ENCODE results near the gene CHPT1.
"Not testable (repeated sequence)": the region's sequence is repeated elsewhere in the genome, so short reads cannot be mapped to it uniquely, and the experiment has no call there.

The CHPT1 gene

GRCh38 chr12:101653503-101653902 lies 43.9 kb upstream of the CHPT1 start:
- no peak overlapping the region for H3K4me3 ChIP-seq (replicated peaks; ENCODE audit: low read depth, low read length)
- TF ChIP-seq CTCF (IDR thresholded peaks at IDR 0.05; ENCODE audit: insufficient read depth, low read length, poor library complexity, severe bottlenecking), result no peak
- H3K27me3 ChIP-seq (replicated peaks; ENCODE audit: control insufficient read depth, insufficient read depth, low read length), result no peaks in the 10 kb centered on the region
- H3K36me3 ChIP-seq (ENCODE audit: control insufficient read depth, insufficient read depth, low read length), result no peaks in the 10 kb centered on the region
- no peak for DNase-seq (ENCODE audit: extremely low read depth, insufficient read length)

GRCh38 chr12:101654442-101654841 lies 43.0 kb upstream of the CHPT1 start:
- DNase-seq (ENCODE audit: extremely low read depth, insufficient read length), result no peak
- no peak for TF ChIP-seq CTCF (IDR thresholded peaks at IDR 0.05; ENCODE audit: insufficient read depth, low read length, poor library complexity, severe bottlenecking)
- Histone ChIP-seq H3K27me3 (replicated peaks; ENCODE audit: control insufficient read depth, insufficient read depth, low read length) (no peaks in the 10 kb centered on the region), H3K4me3 (replicated peaks; ENCODE audit: low read depth, low read length) (no peak overlapping the region), H3K36me3 (ENCODE audit: control insufficient read depth, insufficient read depth, low read length) (no peaks in the 10 kb centered on the region)

GRCh38 chr12:101655393-101655792 lies 42.0 kb upstream of the CHPT1 start:
- TF ChIP-seq CTCF (IDR thresholded peaks at IDR 0.05; ENCODE audit: insufficient read depth, low read length, poor library complexity, severe bottlenecking), result no peak

GRCh38 chr12:101660662-101661061 lies 36.8 kb upstream of the CHPT1 start:
- not testable (repeated sequence) for H3K27me3 ChIP-seq (replicated peaks; ENCODE audit: control insufficient read depth, insufficient read depth, low read length); H3K4me3 ChIP-seq (replicated peaks; ENCODE audit: low read depth, low read length); H3K36me3 ChIP-seq (ENCODE audit: control insufficient read depth, insufficient read depth, low read length); DNase-seq (ENCODE audit: extremely low read depth, insufficient read length)

More at GRCh38 chr12:101655393-101655792, 42.0 kb upstream of the CHPT1 start:
- H3K27me3 ChIP-seq (replicated peaks; ENCODE audit: control insufficient read depth, insufficient read depth, low read length), result no peaks in the 10 kb centered on the region
- no peak overlapping the region for H3K4me3 ChIP-seq (replicated peaks; ENCODE audit: low read depth, low read length)
- no peaks in the 10 kb centered on the region for H3K36me3 ChIP-seq (ENCODE audit: control insufficient read depth, insufficient read depth, low read length)
- no peak for DNase-seq (ENCODE audit: extremely low read depth, insufficient read length)

- no peak for DNase-seq (ENCODE audit: extremely low read depth, insufficient read length)
- Histone ChIP-seq H3K36me3 (ENCODE audit: control insufficient read depth, insufficient read depth, low read length) (no peaks in the 10 kb centered on the region), H3K27me3 (replicated peaks; ENCODE audit: control insufficient read depth, insufficient read depth, low read length) (no peaks in the 10 kb centered on the region), H3K4me3 (replicated peaks; ENCODE audit: low read depth, low read length) (no peak overlapping the region)
- TF ChIP-seq CTCF (IDR thresholded peaks at IDR 0.05; ENCODE audit: insufficient read depth, low read length, poor library complexity, severe bottlenecking), result no peak
Measured at GRCh38 chr12:101663298-101663697, 34.1 kb upstream of the CHPT1 start.

- Histone ChIP-seq H3K4me3 (replicated peaks; ENCODE audit: low read depth, low read length) (no peak overlapping the region), H3K27me3 (replicated peaks; ENCODE audit: control insufficient read depth, insufficient read depth, low read length) (no peaks in the 10 kb centered on the region)
- no peak for TF ChIP-seq CTCF (IDR thresholded peaks at IDR 0.05; ENCODE audit: insufficient read depth, low read length, poor library complexity, severe bottlenecking)
Measured at GRCh38 chr12:101664992-101665391, 32.4 kb upstream of the CHPT1 start.

More at GRCh38 chr12:101664992-101665391, 32.4 kb upstream of the CHPT1 start:
- DNase-seq (ENCODE audit: extremely low read depth, insufficient read length), result no peak
- no peaks in the 10 kb centered on the region for H3K36me3 ChIP-seq (ENCODE audit: control insufficient read depth, insufficient read depth, low read length)
